NB4 (cell line): ENCODE measurements around the gene ZBED4.

Experiments
- DNase-seq: peaks from one replicate; pipeline ENCODE4 v3.0.0; 2010; ENCODE audit warnings: low read depth
- H3K4me3 ChIP-seq: one replicate; pipeline ENCODE4 v1.5.1; 2011; ENCODE audit warnings: mild to moderate bottlenecking, low read depth, low read length, moderate library complexity
- CTCF ChIP-seq: IDR thresholded peaks from one replicate; pipeline ENCODE4 v1.5.1; 2012; ENCODE audit warnings: low read depth, low read length
- MAX ChIP-seq: IDR thresholded peaks from 2 replicates; pipeline ENCODE4 v1.6.1; 2011; ENCODE audit warnings: low read depth, low read length
- MYC ChIP-seq: IDR thresholded peaks from 2 replicates; pipeline ENCODE4 v1.6.1; 2011; ENCODE audit warnings: low read depth, low read length
- POLR2A ChIP-seq: IDR thresholded peaks from 2 replicates; pipeline ENCODE4 v1.6.1; 2011; ENCODE audit warnings: mild to moderate bottlenecking; ENCODE audit not compliant: insufficient read length; ENCODE audit errors: extremely low read depth

Gene ZBED4

GRCh38 chr22:49861642-49862495 lies 8.2 kb downstream of the ZBED4 start:
- TF ChIP-seq CTCF, result peak; percentile 39
- TF ChIP-seq MAX, result no peak
- DNase-seq, result peak; percentile 84
- H3K4me3 ChIP-seq, result no peak overlapping the region

GRCh38 chr22:49862496-49862776 lies 8.8 kb downstream of the ZBED4 start:
- DNase-seq, result peak; percentile 57
- H3K4me3 ChIP-seq, result no peak overlapping the region
- TF ChIP-seq POLR2A (no peak), MYC (no peak), CTCF (no peak), MAX (no peak)

GRCh38 chr22:49863931-49864330 lies 10.3 kb downstream of the ZBED4 start:
- no peak for DNase-seq
- no peak overlapping the region for H3K4me3 ChIP-seq
- TF ChIP-seq POLR2A, result no peak
- TF ChIP-seq CTCF, result no peak
- TF ChIP-seq MYC, result no peak
- no peak for TF ChIP-seq MAX

GRCh38 chr22:49865156-49865555 lies 11.5 kb downstream of the ZBED4 start:
- DNase-seq, result no peak
- TF ChIP-seq POLR2A (no peak), CTCF (no peak), MAX (no peak)
- no peak overlapping the region for H3K4me3 ChIP-seq

GRCh38 chr22:49866134-49866533 lies 12.5 kb downstream of the ZBED4 start:
- no peak for TF ChIP-seq MYC
- no peak for TF ChIP-seq CTCF
- no peak for TF ChIP-seq MAX
- TF ChIP-seq POLR2A, result no peak

More at GRCh38 chr22:49866134-49866533, 12.5 kb downstream of the ZBED4 start:
- H3K4me3 ChIP-seq, result peak overlapping the region; percentile 66
- DNase-seq, result no peak
